Omental fat pad (tissue), 4 donors: ENCODE measurements around the gene TECR. TPM values are rescaled to one million over a fixed set of nuclear protein-coding genes. Genes with fewer than 3 reads are reported as not detected.

Experiments used
- ATAC-seq: fragments of 150-250 bp; one replicate; pipeline ENCODE4 v1.9.1; 2016; ENCODE audit warnings: mild to moderate bottlenecking, moderate library complexity; ENCODE audit not compliant: low FRiP score
- DNase-seq: peaks from one replicate; pipeline ENCODE4 v3.0.0-alpha.2; 2019; ENCODE audit warnings: low spot score
- CTCF ChIP-seq, 3 donors: fragments of 450-650 bp; IDR thresholded peaks; one replicate each; pipeline ENCODE4 v1.5.1; 2016 to 2017; ENCODE audit warnings: antibody characterized with exemption in 3 of 3, mild to moderate bottlenecking in 3 of 3, moderate library complexity in 2 of 3
- total RNA-seq, 4 donors: library from RNA; depleted of rRNA; stranded (reverse); fragments of >200 nt; gene quantifications; one replicate each; pipeline ENCODE4 v1.1.0, GENCODE V29; 2016

The TECR gene
- total RNA-seq, 4 donors from 2014 or later: 32.9 to 58.1 (median 46.8) TPM

GRCh38 chr19:14517446-14517839 is 12.0 kb upstream of the TECR start:
- no peak for DNase-seq
- no peak for ATAC-seq
- no peak for TF ChIP-seq CTCF (IDR thresholded peaks at IDR 0.05)

GRCh38 chr19:14517840-14518505 is 11.4 kb upstream of the TECR start, which contains the start of gene DNAJB1:
Gene DNAJB1, minus strand, starts transcription at chr19:14518397. Its CDS starts 48 bp downstream, at chr19:14518349.
- DNase-seq: no peak
- ATAC-seq: peak; percentile 80
- TF ChIP-seq CTCF (IDR thresholded peaks at IDR 0.05): no peak

GRCh38 chr19:14519245-14519859 is 10.0 kb upstream of the TECR start:
- DNase-seq (no peak), ATAC-seq (no peak)

GRCh38 chr19:14519860-14520407 is 9.5 kb upstream of the TECR start:
- ATAC-seq (no peak), DNase-seq (no peak)
- TF ChIP-seq CTCF (IDR thresholded peaks at IDR 0.05): no peak

More at GRCh38 chr19:14519245-14519859, 10.0 kb upstream of the TECR start:
- TF ChIP-seq CTCF (IDR thresholded peaks at IDR 0.05): no peak

- no peak for DNase-seq
- ATAC-seq: no peak
- TF ChIP-seq CTCF (IDR thresholded peaks at IDR 0.05): no peak
Observed at GRCh38 chr19:14520543-14520942, 8.9 kb upstream of the TECR start.

- ATAC-seq (no peak), DNase-seq (no peak)
- no peak for TF ChIP-seq CTCF (IDR thresholded peaks at IDR 0.05)
Observed at GRCh38 chr19:14525729-14526128, 3.7 kb upstream of the TECR start.
